ENCODE results near the gene ICA1.

DNA sequence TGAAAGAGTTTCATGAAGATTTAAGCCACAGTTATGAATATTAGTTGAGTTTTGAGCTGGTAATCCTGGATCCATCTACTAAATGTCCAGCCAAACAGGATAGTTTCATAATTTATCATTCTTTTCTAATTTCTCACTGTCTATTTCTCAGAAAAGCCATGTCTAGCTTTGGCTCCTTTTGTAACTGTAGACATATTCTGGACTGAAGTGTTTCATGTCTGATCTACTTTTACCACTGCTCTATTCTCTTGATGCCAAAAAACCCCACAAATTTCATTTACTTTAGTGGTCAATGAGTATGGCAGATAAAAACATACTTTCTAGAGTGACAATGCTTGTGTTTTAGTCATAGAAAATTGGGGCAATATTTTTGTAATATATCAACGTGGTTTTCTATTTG is 61.2 kb downstream of the ICA1 start:
- TF ChIP-seq, protein P1, sequence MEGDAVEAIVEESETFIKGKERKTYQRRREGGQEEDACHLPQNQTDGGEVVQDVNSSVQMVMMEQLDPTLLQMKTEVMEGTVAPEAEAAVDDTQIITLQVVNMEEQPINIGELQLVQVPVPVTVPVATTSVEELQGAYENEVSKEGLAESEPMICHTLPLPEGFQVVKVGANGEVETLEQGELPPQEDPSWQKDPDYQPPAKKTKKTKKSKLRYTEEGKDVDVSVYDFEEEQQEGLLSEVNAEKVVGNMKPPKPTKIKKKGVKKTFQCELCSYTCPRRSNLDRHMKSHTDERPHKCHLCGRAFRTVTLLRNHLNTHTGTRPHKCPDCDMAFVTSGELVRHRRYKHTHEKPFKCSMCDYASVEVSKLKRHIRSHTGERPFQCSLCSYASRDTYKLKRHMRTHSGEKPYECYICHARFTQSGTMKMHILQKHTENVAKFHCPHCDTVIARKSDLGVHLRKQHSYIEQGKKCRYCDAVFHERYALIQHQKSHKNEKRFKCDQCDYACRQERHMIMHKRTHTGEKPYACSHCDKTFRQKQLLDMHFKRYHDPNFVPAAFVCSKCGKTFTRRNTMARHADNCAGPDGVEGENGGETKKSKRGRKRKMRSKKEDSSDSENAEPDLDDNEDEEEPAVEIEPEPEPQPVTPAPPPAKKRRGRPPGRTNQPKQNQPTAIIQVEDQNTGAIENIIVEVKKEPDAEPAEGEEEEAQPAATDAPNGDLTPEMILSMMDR (IDR thresholded peaks at IDR 0.05) = no peak
- no peak for TF ChIP-seq POLR2A (IDR thresholded peaks at IDR 0.05)

Data from breast epithelium (tissue), 3 donors.